ENCODE data around the gene RAB9B.

Gene RAB9B

DNA sequence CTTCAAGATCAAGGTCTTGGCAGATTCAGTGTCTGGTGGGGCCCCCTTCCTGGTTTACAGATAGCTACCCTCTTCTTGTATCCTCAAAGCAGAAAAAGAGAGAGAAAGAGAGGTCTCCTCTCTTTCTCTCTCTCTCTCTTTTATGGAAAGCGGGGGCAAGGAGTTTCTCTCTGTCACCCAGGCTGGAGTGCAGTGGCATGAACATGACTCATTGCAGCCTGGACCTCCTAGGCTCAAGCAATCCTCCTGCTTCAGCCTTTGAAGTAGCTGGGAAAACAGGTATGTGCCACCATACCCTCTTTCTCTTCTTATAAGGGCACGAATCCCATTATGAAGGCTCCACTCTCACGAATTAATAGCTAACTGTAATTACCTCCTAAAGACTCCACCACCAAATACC, 20.2 kb downstream of the RAB9B start:
- DNase-seq (ENCODE audit: low read depth in 2 of 2) = no peak

DNA sequence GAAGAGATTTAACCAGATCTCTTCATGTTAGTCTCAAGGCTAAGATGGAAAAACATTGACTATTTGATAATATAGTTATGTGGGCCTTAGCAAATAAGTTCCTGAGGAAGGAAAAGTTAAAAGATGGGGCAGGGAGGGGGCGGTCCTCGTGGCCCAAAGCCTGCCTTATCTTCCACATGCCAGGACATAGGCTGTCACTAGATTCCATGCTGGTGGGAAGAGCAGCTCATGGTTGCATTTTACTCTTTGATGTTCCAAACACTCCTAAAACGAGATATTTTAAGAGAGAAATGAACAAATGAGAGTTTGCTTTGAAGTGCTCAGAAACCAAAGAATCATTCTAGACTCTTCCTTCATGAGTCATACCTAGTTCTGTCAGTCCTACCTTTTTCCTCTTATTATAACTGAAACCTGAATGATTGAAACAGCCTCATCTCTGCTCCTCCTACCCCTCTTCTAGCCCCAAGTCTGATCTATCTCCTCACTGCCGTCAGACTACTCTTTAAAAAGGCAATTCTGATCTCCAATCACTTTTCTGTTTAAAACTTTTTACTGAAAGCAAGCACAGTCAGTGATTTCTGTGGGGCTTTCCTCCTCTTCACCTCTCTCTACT, 25.1 kb downstream of the RAB9B start:
- no peak for DNase-seq (ENCODE audit: low read depth in 2 of 2)

DNA sequence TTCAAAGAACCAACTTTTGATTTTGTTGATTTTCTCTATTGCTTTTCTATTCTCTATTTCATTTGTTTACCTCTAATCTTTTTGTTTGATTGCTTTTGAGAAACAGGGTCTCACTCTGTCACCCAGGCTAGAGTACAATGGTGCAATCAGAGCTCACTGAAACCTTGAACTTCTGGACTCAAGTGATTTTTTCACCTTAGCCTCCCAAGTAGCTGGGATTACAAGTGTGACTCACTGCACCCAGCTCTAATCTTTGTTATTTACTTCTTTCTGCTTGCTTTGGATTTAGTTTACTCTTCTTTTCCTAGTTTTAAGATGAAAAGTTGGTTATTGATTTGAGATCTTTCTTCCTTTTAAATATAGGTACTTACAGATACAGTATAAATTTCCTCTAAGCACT, 26.2 kb downstream of the RAB9B start:
- no peak for DNase-seq (ENCODE audit: low read depth in 2 of 2)

DNA sequence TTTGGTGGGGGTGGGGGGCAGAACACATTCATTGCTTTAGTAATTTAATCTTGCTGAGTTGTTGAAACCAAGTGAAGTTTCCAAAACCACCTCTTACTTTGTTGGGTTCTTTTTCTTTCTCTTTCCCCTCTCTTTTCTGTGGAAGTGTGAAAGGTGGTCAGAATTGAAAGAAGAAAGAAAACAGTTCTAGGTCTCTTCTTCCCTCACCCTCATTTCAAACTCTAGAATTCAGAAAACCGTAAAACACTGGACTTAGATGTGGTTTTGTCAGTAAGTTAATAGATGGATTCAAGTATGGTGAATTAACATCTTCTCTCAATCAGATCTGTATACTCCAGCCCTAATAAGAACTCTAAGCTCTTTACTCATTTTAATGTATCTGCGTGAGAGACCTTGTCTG, 31.7 kb downstream of the RAB9B start:
- no peak for DNase-seq (ENCODE audit: low read depth in 2 of 2)

DNA sequence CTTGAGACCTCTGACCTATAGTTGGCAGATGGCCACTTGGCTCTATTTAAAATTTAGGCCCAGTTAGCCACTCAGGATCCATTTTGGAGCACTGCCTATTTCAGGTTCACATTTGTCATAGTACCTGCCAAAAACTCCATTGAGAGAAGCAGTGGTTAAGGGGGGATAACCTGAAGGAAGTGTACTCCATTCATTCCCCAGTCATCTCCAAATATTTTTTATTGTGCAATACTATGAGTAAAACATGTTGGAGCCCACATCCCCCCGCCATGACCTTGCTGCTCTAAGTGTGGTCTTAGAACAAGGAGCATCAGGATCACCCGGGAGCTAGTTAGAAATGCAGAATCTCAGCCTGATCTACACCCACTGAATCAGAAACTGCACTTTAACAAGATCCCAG, 34.4 kb downstream of the RAB9B start:
- no peak for DNase-seq (ENCODE audit: low read depth in 2 of 2)

DNA sequence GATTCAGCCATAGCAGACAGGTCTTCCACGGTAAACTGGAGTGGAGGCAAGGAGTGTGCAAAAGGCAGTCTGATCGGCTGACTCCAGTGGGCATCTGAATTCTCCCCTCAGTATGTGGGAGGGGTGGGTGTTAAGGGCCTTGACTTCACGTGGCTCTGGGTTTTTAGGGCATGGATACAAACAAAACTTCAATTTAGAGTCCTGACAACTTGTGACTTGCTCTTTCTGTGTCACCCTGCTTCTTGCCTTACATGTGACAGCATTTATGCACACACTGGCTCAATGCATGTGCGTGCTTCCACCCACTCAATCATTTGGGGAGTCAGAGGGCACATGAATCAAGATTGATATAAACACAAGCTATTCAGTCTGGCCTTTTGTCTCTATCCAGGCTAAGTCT, 37.9 kb downstream of the RAB9B start:
- no peak for DNase-seq (ENCODE audit: low read depth in 2 of 2)

DNA sequence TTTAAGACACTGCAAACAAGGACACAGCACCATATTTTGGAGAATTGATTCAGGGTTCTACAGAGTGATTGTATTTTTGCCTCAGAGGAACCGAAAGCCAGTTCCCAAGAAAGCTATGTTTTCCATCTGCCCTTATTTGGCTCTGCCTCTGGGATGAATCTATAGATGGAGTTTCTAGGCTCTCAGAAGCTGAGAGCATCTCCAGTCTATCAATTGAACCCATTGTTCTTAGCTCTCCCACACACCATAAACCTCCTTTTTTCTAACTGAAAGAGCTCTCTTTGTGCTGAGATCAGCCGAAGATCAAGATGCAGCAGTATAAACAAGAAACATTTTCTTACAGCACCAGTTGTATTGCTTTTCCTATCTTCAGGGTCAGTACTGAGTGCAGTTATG, 38.5 kb downstream of the RAB9B start:
- DNase-seq (ENCODE audit: low read depth in 2 of 2) = no peak

DNA sequence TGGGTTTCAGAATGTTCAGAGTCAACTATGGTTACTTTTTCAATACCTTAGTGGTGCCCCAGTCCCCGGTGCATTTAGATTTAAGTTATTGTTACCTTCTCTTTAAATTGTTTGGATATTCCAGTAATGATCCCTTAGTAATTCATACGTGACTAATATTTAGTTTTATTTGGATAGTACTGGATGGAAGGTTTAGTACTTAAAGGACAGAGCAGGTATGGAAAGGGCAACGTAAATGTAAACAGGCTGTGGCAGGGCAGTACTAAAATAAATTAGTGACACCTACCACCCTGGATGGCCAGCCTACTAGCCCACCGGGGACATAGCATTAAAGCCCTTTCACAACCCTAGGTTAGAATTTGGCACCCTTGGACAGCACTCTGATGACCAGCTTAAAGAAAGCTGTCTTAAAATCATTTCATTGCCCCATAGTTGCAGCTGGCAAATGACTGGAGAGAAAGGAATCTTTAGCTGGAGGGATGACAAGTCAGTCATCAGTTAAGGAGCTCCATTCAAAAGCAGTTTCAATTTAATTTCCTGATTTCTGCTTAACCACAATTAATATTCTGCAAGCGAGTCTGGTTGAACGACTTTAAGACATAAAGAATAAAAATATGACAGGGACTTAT, 39.0 kb downstream of the RAB9B start:
- DNase-seq (ENCODE audit: low read depth in 2 of 2) = no peak

DNA sequence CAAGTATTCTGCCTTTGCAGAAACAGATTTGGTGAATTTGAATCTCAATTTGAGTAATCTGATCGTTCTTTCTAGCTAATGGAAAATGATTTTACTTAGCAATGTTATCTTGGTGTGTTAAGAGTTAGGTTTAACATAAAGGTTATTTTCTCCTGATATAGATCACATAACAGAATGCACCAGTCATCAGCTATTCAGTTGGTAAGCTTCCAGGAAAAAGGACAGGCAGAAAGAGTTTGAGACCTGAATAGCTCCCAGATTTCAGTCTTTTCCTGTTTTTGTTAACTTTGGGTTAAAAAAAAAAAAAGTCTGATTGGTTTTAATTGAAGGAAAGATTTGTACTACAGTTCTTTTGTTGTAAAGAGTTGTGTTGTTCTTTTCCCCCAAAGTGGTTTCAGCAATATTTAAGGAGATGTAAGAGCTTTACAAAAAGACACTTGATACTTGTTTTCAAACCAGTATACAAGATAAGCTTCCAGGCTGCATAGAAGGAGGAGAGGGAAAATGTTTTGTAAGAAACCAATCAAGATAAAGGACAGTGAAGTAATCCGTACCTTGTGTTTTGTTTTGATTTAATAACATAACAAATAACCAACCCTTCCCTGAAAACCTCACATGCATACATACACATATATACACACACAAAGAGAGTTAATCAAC, 40.1 kb downstream of the RAB9B start:
- no peak for DNase-seq (ENCODE audit: low read depth in 2 of 2)

DNA sequence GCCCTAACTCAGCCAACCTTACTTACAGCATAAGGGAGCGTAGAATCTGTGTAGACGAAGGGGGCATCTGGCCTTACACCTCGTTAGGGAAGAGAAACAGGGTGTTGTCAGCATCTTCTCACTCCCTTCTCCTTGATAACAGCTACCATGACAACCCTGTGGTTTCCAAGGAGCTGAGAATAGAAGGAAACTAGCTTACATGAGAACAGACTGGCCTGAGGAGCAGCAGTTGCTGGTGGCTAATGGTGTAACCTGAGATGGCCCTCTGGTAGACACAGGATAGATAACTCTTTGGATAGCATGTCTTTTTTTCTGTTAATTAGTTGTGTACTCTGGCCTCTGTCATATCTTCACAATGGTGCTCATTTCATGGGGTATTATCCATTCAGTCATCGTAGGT, 40.8 kb downstream of the RAB9B start:
- DNase-seq (ENCODE audit: low read depth in 2 of 2) = no peak

DNA sequence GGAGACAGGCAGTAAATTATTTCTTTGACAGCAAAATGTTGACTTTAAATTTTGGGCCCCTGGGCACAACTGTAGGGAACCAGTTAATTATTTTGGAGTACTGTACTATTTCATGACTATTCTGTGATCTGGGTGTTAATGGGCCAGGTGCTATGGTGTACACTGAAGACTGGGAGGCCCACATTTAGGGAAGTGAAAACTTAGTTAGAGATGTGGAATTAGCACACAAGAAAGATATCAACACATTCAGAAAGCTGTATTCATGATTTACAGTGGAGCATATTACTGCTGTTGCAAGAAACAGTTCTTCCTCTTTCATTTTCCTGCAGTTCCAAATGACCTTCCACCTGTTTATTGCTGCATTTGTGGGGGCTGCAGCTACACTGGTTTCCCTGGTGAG, 43.1 kb downstream of the RAB9B start:
- no peak for DNase-seq (ENCODE audit: low read depth in 2 of 2)

DNA sequence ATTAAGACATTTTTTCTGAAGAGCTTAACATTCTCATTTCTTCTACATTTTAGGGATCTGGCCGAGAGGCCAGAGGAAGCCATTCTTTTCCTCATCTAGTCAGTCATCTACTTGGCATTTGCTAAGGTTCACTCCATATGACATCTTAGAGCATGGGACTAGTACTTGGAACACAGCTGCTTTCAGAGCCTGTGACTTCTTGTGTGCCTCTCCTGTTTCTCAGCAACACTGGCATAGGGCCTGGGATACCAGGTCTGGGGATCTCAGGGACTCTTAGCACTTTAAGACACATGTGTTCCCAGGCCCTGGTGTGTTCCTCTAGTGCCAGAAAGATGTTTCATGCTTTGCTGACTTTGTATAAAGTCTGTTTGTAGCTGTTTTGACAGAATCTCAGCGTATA, 48.1 kb downstream of the RAB9B start:
- DNase-seq (ENCODE audit: low read depth in 2 of 2) = no peak

DNA sequence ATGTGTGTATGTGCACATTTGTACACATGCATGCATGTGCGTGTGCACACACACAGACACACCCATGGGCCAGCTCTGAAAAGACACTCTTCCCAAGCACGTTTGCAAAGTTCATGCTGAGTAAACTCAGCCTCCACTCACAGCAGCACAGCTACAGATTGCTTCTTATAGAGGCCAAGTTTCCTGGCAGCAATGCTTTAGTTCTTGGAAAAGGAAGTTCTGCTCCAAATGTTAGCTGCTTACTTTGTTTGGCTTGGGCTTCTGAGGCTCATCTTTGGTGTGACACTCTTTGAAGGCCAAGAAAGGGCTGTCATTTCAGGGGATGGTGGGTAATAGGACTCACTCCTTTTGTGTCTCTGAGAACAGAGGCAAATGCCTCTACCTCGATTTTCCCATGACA, 48.9 kb downstream of the RAB9B start:
- no peak for DNase-seq (ENCODE audit: low read depth in 2 of 2)

DNA sequence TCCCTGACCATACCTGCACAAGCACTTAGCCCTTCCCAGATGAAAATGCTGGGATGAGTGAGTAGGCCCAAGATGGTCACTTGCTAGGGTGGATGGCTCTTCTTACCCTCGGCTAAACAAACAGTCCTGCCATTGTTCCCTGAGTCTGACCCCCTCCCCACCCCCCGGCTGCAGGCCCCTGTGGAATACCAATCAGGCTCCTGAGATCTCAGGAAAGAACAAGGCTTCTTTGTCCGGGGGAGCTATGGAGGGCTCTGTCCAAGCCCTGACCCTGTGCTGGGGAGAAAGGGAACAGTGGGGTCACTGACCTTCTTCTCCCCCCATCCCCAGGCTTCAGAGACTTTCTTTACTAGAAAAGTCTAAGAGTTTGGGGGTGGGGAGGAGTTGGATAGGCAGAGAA, 49.4 kb downstream of the RAB9B start:
- DNase-seq (ENCODE audit: low read depth in 2 of 2) = no peak

DNA sequence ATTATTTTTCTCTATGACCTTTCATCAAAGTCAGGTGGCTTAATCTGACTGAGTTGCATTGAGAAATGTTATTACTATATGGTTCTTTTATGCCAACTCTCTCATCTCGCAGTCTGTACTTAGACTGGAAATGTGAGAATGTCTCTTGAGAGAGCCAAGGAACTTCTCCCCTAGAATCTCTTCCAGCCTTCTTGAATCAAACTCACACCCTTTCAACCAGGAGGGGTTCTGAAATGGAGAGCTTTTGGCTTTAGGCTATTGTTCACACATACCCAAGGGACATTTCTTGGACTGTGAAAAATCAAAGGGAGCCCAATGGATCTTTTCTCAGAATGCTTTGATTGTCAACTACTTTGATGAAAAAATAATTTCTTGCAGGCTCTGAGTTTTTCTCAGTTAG, 50.4 kb downstream of the RAB9B start:
- DNase-seq (ENCODE audit: low read depth in 2 of 2) = no peak

DNA sequence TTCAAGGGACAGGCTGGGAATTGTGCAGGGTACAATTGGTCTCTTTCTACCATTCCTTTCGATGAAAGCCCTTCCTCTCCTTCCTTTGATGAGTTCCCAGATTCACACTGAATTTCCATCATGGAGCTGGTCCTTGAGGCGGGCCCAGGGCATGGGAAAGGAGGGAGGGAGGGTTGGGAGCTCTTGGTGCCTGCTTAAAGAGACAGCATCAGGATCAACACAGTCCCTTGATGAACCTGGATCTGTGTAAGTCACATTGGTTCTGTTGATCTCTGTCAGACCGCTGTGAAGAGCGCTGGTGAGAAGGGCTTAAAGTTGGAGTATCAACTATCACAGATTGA, 51.0 kb downstream of the RAB9B start:
- no peak for DNase-seq (ENCODE audit: low read depth in 2 of 2)

DNA sequence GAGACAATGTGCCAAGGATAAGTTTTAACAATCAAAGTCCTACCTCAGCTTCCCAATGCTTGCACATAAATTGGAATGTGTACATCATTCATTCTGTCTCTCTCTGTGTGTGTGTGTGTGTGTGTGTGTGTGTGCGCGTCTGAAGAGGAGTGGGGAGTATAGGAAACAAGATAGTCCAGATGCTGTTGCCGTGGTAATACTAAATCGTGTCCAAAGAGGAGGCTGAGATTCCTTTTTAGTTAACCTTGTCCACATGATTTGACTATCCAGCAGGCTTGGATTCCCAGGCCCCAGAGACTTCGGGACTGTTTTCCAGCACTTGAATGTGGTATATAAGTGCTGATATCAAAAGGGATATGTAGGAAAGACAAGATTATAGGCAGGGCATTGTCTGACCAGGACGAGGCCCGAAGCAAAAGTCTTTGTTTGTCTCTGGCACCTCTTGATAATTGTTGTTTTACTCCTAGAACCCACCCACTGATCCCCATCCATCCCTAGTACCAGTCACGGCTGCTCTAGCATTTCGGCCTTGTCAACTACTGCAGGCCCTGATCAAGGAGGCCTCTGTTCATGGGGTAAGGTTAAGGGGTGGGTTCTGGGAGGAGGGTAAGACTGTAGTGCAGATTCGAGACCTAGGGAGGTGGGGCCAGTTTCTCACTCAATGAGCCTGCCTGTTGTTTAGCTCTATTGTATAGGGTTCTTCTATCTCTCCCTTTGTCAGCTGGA, 51.6 kb downstream of the RAB9B start:
- DNase-seq (ENCODE audit: low read depth in 2 of 2) = no peak

DNA sequence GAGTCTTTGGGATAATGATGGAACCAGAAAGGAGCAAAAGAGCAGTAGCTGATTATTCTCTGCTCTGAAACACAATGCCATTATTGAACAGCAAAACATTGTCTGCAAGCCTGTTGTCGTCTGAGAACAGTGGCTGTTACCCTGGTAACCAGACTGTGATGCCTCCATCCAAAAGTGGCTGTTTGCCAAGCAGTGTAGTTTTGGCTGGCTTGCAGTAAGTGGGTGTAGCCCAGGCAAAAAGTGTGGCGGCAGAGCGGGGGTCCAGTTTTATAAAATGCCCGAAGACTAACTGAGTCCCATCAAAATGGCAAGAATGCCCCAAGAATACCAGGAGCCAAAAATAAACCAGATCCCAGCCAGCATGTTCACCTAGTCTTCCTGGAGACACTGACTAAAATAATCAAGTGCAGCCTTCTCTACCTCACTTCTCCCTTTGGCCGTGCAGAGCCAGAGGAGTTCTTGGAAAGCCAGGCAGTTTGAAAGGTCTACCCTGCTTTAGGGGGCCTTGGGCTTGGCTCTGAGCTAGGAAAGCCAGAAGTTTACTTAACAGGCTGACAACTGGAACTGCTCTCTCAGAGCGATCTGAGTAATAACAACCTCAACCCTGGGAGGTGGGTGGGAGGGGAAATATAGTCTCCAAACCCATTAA, 52.8 kb downstream of the RAB9B start:
- DNase-seq (ENCODE audit: low read depth in 2 of 2) = no peak

DNA sequence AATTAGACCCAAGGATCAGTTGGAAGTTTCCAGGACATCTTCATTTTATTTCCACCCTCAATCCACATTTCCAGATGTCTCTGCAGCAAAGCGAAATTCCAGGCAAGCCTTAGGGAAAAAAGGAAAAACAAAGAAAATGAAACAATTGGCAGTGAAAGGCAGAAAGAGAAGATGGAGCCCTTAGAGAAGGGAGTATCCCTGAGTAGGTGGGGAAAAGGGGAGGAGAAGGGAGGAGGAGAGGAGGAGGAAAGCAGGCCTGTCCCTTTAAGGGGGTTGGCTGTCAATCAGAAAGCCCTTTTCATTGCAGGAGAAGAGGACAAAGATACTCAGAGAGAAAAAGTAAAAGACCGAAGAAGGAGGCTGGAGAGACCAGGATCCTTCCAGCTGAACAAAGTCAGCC, 55.5 kb downstream of the RAB9B start, which contains the start of gene PLP1:
Gene PLP1 (plus strand): TSS at position 295 of the 400 bp plus-strand sequence. CDS start 156 bp downstream, outside the sequence.
- no peak for DNase-seq (ENCODE audit: low read depth in 2 of 2)

DNA sequence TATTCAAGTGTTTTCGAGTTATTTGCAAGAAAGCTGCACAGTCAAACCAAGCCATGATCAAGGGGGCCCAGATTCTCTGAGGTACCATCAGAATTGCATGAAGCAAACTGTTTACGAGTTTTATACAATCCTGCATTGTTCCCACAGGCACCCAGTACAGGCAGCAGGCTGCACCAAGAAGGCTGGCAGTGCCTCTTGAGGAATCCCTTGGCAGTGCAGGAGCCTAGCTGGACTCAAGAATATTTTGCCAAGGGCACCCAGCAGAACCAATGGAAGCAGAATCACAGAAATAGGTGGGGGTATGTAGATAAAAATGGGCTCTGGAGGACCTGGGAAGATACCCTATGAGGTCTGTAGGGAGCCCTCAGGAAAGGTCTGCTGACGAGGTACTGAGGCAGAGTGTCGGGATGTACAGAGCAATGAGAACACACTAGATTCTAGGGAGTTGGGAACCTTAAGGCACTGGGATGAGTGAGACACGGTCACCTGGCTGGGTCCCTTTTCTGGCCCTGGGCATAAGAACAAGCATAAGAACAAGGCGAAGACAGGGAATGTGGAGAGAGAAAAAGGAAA, 57.9 kb downstream of the RAB9B start:
- no peak for DNase-seq (ENCODE audit: low read depth in 2 of 2)

DNA sequence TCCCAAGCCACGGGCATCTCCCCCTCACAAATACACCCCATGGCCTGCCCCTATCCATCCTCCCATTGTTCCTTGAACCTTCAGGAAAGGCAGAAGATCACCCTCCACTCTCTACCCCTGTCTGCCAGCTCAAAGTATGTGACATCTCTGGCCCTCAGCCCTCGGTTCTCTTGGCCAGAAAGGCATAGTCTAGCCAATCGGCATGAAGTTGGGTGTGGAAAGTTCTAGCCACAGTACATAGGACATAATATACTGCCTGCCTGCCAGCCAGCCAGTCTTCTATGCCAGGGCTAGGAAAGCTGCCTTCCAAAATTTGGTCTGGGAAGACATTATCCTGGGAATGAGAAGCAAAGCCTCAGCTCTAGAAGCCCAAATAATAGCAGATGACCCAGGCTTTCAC, 58.6 kb downstream of the RAB9B start:
- no peak for DNase-seq (ENCODE audit: low read depth in 2 of 2)

Data from activated CD8-positive, alpha-beta memory T cell treated with anti-CD3 and anti-CD28 coated beads for 4 hours (primary cell).